HG02759 (cell line): ENCODE data around the gene TNRC6C.
"Not testable (repeated sequence)": the region's sequence is repeated elsewhere in the genome, so short reads cannot be mapped to it uniquely, and the experiment has no call there.

Source experiments
- ATAC-seq: cut with Tn5 transposase; IDR thresholded peaks from one replicate; pipeline ENCODE4 v1.9.1; 2021; ENCODE audit warnings: mild to moderate bottlenecking, moderate library complexity; ENCODE audit not compliant: unreplicated experiment

TNRC6C gene

DNA sequence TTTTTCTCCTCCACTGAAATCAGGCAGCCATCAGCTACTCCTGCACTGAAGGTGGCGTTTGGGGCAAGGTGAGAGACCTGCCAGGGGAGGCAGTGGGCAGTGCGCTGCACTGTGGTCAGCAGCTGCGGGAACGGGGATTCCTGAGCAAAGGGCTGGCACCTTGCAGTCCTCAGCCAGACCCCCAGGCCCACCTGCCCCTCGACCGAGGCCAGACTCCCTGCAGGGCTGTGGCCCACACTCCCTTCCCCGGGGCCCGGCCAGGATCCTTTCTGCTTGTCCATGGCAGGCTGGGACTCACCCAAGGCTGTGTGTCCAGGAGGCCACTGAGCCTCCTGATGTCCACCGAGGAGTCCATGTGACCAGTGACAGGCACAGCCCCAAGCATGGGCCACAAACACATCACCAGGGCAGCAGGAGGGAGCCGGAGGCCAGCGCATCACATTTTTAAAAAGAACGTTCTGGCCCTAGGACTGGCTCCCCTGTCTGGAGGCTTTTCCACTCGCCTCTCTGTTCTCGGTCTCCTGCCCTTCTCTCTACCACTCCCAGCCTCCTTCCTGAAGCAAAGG, 28.5 kb upstream of the TNRC6C start:
- no peak for ATAC-seq

DNA sequence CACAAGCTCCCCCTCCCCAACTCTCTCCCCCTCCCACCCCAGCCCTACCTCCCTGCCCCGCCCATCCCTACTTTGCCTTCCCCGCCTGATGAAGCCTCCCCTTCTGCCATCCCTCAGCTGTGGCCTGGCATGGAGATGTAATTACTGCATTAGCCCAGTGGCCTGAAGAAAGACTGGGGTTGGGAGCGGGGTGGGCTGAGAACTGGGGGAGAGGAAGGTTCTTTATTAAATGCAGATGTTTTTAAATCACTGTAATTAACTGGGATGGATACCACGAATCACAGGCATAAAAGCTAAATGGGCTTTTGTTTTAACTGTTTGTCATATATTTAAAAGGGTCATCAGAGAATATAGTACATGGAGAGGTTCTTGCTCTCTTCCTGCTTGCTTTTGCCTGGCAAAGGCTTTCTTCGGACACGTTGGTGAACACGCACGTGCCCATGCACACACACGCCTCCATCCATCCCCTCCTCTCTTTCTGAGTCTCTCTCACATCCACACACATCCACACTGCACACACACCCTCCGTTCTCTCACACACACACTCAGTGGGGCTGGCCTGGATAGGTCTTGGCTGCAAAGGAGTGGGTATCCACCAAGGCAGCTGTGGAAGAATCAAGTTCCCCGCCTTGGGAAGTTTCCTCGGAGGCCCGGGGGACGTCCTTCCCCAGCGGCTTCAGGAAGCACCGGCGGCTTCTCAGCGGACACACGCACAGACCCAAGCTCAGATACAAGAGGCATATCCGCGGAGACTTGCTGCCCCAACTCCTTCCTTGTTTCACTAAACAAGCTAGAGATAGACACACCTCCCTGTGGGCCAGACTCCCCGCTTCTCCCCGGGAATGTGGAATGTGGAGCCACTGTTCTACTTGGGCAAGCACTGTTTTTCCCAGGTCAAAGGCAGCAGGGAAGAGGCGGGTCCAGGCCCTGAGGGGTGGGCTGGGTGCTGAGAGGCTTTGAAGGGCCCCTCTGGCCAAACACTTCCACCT, 27.4 kb upstream of the TNRC6C start:
- ATAC-seq, result no peak

GRCh38 chr17:77933777-77934398, 24.6 kb upstream of the TNRC6C start:
- no peak for ATAC-seq

DNA sequence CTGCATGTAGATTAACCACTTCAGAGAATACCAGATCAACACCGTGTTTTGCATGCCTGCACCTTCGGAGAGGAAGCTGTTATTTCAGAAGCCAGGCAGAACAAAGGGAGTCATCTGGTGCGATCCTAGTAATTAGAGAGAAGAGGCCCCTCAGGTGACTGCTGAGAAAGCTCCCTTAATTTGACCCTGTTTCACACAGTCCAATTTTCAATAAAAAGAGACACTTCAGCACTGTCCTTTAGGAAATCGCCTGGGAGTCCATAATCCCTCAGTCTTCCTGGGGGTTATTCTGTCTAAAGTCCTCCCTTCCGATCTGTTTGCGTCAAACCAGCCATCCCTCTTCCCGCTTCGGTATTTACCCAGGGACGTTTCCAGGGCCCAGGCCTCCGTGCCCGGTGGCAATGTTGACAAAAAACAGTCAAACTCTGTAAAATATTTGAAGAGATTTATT, 23.4 kb upstream of the TNRC6C start:
- no peak for ATAC-seq

DNA sequence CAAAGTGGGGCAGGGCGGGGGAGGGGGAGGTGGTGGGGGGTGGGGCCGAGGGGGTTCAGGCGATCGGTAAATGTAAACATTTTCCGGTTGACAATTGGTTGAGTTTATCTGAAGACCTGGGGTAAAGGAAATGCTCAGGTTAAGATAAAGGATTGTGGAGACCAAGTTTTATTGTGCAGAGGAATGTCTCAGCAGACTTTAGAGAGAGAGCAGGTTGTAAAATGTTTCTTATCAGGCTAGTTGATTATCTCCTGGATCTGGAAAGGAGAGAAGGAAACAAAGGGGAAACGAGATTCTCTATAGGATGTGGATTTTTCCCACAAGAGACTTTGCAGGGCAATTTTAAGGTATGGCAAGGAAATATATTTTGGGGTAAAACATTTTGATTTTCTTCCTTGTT, 22.8 kb upstream of the TNRC6C start:
- not testable (repeated sequence) for ATAC-seq

- ATAC-seq, result no peak
These were observed 21.6 kb upstream of the TNRC6C start for GRCh38 chr17:77936881-77937280.

DNA sequence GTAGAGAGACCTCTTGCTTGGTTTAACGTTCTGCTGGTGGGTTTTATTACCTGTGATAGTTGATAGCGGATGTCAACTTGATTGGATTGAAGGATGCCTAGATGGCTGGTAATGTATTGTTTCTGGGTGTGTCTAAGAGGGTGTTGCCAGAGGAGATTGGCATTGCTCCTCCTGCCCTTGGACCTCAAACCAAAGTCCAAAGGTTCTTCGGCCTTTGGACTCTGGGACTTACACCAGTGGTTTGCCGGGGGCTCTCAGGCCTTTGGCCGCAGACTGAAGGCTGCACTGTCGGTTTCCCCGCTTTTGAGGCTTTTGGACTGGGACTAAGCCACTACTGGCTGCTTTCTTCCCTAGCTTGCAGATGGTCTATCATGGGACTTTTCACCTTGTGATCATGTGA, 17.5 kb upstream of the TNRC6C start:
- ATAC-seq, result no peak

DNA sequence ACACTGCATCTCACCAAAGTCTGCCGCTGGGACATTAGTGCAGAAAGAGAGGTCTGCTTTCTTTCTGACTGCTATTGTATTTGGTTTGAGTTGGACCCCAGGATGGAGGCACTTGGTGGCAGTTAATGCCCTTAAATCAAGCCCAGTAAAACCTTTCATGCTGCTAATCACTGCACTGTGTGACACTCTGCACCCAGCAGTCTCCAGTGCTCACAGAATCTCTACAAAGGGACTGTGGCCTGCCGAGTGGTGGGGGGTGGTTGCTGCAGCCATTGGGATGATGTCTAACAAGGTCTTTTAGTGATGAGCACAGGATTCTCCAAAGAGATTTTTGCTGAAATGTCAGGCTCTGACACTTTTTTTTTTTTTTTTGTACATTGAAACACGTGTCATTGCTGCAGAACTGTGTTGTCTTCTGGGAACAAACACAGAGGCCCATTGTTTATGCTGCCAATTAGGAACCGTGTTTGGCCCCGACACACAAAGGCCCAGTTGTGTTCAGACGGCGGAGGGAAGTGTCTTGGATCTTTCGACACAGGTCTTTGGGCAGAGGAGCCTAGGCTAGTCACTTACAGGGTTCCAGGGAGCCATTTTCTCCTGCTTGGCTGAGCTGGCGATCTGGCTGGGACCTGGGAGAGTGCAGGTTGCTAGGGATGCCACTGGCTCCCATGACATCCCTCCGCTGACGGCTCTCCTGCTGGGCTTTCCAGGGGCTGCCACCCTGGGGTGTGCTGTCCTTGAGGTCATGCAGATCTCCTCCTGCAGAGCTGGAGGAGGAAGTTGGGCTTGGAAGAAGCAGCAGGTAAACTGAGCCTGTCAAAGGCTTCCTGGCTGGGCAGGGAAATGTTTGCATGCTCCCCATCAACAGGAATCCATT, 16.2 kb upstream of the TNRC6C start:
- no peak for ATAC-seq

- no peak for ATAC-seq
These were observed 14.5 kb upstream of the TNRC6C start for GRCh38 chr17:77943971-77944370.

GRCh38 chr17:77944390-77945222, 13.9 kb upstream of the TNRC6C start:
- ATAC-seq, result no peak

DNA sequence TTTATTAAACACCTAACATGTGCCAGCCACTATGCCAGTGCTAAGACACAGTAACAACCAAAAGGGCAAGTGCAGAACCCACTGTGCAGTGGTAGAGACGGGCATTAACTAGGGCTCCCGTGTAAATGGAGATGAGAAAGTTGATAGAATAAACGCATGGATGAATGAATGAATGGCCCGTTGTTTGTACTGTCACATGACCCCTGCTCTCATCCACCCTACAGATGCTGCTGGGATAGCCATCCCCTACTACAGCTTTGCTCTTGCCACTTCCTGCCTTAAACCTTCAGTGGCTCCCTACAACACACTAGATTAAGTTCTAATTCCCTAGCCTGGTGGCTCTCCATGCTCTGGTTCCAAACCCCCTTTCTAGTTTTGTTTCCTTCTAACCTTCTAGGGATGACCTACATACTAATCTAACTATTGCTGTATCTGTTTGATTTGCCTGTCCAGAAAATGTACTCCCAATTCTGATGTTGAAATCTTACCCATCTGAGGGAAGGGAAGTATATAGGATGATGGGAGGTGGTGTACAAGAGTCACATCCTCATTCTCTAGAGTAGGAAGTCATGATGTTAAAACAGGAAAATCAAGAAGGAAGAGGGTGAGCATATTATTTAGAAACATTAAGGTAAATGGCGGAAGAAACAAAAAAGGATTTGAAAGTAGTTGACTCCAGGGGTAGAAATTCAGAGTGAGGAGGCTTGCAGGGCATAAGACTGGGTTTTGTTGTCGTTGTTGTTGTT, 11.4 kb upstream of the TNRC6C start:
- no peak for ATAC-seq

DNA sequence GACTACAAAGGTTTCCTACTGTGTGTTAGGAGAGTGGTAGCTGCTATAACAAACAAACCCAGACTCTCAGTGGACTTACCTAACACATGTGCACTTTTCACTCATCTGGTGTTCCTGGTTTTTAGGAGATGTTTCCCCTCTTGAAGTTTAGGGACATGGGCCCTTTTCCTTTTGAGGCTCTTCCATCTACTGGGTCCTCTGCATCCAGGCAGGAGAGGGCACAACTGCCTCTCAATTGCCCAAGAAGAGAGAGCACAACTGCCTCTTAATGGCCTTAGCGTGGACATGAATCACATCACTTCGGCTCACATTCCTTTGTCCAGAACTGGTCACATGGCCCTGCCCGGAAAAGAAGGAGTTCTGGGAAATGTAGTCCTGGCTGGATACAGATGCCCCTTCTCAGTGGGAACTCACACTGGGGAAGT, 9.8 kb upstream of the TNRC6C start:
- ATAC-seq, result no peak

- ATAC-seq, result no peak
These were observed 7.4 kb upstream of the TNRC6C start for GRCh38 chr17:77951123-77951522.

- no peak for ATAC-seq
These were observed 6.1 kb upstream of the TNRC6C start for GRCh38 chr17:77952368-77952767.

- ATAC-seq, result no peak
These were observed 1.2 kb upstream of the TNRC6C start for GRCh38 chr17:77957235-77957856.

DNA sequence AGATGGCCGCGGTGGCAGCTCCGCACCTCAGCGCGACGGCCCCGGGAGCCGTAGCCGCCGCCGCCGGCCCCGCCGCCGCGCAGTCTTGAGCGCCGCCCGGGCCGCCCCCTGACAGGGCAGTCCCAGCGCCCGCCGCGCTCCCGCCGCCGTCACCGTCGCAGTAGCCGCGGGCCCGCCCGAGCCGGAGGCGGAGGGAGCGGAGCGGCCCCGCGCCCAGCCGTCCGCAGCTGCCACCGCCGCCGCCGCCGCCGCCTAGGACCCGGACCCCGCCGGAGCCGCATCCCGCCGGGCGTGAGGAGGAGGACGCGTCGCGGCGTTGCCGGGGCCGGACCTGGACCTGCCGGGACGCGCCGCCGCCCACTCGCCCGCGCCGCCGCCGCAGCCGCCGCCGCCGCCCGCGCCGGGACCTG, 218 bp downstream of the TNRC6C start:
- peak; percentile 3 for ATAC-seq

DNA sequence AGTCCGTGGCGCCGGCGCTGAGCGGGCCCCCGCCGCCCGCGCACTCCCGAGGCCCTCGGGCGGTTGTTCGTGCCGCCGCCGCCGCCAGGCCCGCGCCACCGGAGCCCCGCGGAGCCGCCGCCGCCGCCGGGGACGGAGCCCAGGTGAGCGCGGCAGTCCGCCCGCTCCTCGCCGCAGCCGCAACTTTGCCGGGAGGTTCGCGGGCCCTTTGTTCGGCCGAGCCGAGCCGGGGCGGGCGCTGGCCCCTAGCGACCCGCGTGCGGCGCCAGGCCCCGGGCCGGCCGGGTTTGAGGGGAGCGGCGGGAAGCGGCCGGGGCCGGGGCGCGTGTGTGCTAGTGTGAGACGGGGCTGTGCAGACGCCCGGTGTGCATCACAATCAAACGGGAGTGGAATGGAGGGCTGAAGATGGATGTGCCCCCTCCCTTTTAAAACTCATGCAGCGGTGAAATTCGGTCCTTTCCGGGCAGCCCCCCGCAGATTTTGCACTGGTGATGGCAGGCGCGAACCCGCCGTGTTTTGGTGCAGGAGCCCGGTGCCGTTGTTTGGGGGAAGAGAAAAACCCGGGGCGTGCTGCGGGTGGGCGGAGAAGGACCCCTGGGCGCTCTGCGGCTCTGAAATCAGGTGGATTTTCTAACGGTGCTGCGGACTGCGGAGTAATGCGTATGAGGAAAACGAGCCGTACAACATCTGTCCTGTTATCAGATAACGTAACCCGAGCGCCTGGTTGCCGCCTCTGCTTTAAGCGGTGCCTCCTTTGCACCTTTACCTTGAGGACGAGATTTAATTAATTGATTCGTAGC, 823 bp downstream of the TNRC6C start:
- no peak for ATAC-seq

GRCh38 chr17:77959926-77960521, 1.5 kb downstream of the TNRC6C start:
- no peak for ATAC-seq
